Middle frontal gyrus (tissue), 1 donor: Measurements from ENCODE around the gene CXCR6.

ENCODE experiments used
- DNase-seq: peaks from one replicate; pipeline ENCODE4 v3.0.0-alpha.2; 2015; ENCODE audit warnings: low spot score; ENCODE audit errors: extremely low spot score

CXCR6 gene

GRCh38 chr3:45966950-45967640 is 23.8 kb downstream of the CXCR6 start:
- DNase-seq = no peak

GRCh38 chr3:45967724-45968123 is 24.5 kb downstream of the CXCR6 start:
- DNase-seq = no peak

- no peak for DNase-seq
Measured at GRCh38 chr3:45968149-45968548, 24.9 kb downstream of the CXCR6 start.

- DNase-seq = no peak
Measured at GRCh38 chr3:45968706-45969105, 25.4 kb downstream of the CXCR6 start.

- no peak for DNase-seq
Measured at GRCh38 chr3:45969116-45969515, 25.9 kb downstream of the CXCR6 start.

GRCh38 chr3:45969953-45970352 is 26.7 kb downstream of the CXCR6 start:
- no peak for DNase-seq

GRCh38 chr3:45972534-45973402 is 29.5 kb downstream of the CXCR6 start:
- no peak for DNase-seq

- no peak for DNase-seq
Measured at GRCh38 chr3:45974686-45975085, 31.4 kb downstream of the CXCR6 start.

GRCh38 chr3:45975686-45976085 is 32.4 kb downstream of the CXCR6 start:
- DNase-seq = no peak

GRCh38 chr3:45976191-45977091 is 33.2 kb downstream of the CXCR6 start:
- no peak for DNase-seq

GRCh38 chr3:45978006-45978761 is 34.9 kb downstream of the CXCR6 start:
- DNase-seq = no peak

- DNase-seq = no peak
Measured at GRCh38 chr3:45979378-45979777, 36.1 kb downstream of the CXCR6 start.

- DNase-seq = no peak
Measured at GRCh38 chr3:45980229-45980813, 37.1 kb downstream of the CXCR6 start.

GRCh38 chr3:45980819-45981218 is 37.6 kb downstream of the CXCR6 start:
- no peak for DNase-seq

GRCh38 chr3:45981346-45982074 is 38.2 kb downstream of the CXCR6 start:
- no peak for DNase-seq

- DNase-seq = no peak
Measured at GRCh38 chr3:45983770-45984169, 40.5 kb downstream of the CXCR6 start.

- DNase-seq = no peak
Measured at GRCh38 chr3:45984331-45985312, 41.4 kb downstream of the CXCR6 start.

- DNase-seq = no peak
Measured at GRCh38 chr3:45985532-45986302, 42.5 kb downstream of the CXCR6 start.
